HUES48 (cell line): ENCODE data around the gene LRRC45.

Experiments used
- H3K27ac ChIP-seq: one replicate; pipeline ENCODE4 v1.7.0; 2013; ENCODE audit warnings: low read depth, low read length, inconsistent platforms
- H3K27me3 ChIP-seq: 2 replicates; pipeline ENCODE4 v1.6.1; 2013; ENCODE audit warnings: mild to moderate bottlenecking, low read length; ENCODE audit not compliant: control insufficient read depth, insufficient read depth
- H3K36me3 ChIP-seq: 2 replicates; pipeline ENCODE4 v1.6.1; 2013; ENCODE audit warnings: low read length; ENCODE audit not compliant: control insufficient read depth, insufficient read depth
- H3K4me1 ChIP-seq: 2 replicates; pipeline ENCODE4 v1.6.1; 2013; ENCODE audit warnings: mild to moderate bottlenecking, low read length; ENCODE audit not compliant: control insufficient read depth, insufficient read depth
- H3K4me3 ChIP-seq: 2 replicates; pipeline ENCODE4 v1.5.1; 2013; ENCODE audit warnings: mild to moderate bottlenecking, low read depth, low read length
- H3K9ac ChIP-seq: 2 replicates; pipeline ENCODE4 v1.6.1; 2013; ENCODE audit warnings: mild to moderate bottlenecking, low read depth, low read length, moderate library complexity
- H3K9me3 ChIP-seq: 2 replicates; pipeline ENCODE4 v1.6.1; 2013; ENCODE audit warnings: low read length; ENCODE audit not compliant: control insufficient read depth, insufficient read depth

Gene LRRC45

GRCh38 chr17:82076785-82077591 is 53.9 kb downstream of the LRRC45 start:
- Histone ChIP-seq H3K36me3 (peaks cover 37% of the 10 kb centered on the region), H3K27me3 (no peaks in the 10 kb centered on the region), H3K27ac (no peak overlapping the region)

GRCh38 chr17:82077617-82078358 is 54.7 kb downstream of the LRRC45 start:
- H3K4me1 ChIP-seq, result no peaks in the 10 kb centered on the region
- no peak overlapping the region for H3K27ac ChIP-seq
- H3K4me3 ChIP-seq, result no peak overlapping the region
- peaks cover 45% of the 10 kb centered on the region for H3K36me3 ChIP-seq
- H3K9ac ChIP-seq, result no peak overlapping the region
- no peaks in the 10 kb centered on the region for H3K9me3 ChIP-seq
- H3K27me3 ChIP-seq, result no peaks in the 10 kb centered on the region

More at GRCh38 chr17:82076785-82077591, 53.9 kb downstream of the LRRC45 start:
- H3K4me1 ChIP-seq, result no peaks in the 10 kb centered on the region
- no peak overlapping the region for H3K4me3 ChIP-seq
- no peaks in the 10 kb centered on the region for H3K9me3 ChIP-seq
- no peak overlapping the region for H3K9ac ChIP-seq

- no peaks in the 10 kb centered on the region for H3K27me3 ChIP-seq
- H3K9ac ChIP-seq, result no peak overlapping the region
- no peak overlapping the region for H3K4me3 ChIP-seq
- peaks cover 52% of the 10 kb centered on the region for H3K36me3 ChIP-seq
- no peaks in the 10 kb centered on the region for H3K9me3 ChIP-seq
- H3K27ac ChIP-seq, result no peak overlapping the region
- H3K4me1 ChIP-seq, result no peaks in the 10 kb centered on the region
Observed at GRCh38 chr17:82078433-82078832, 55.3 kb downstream of the LRRC45 start.

GRCh38 chr17:82079001-82079677 is 56.0 kb downstream of the LRRC45 start:
- Histone ChIP-seq H3K4me1 (no peaks in the 10 kb centered on the region), H3K36me3 (peaks cover 59% of the 10 kb centered on the region), H3K27ac (no peak overlapping the region), H3K9me3 (no peaks in the 10 kb centered on the region), H3K4me3 (no peak overlapping the region), H3K9ac (no peak overlapping the region), H3K27me3 (no peaks in the 10 kb centered on the region)

GRCh38 chr17:82080048-82080788 is 57.1 kb downstream of the LRRC45 start:
- H3K4me3 ChIP-seq, result no peak overlapping the region
- peaks cover 70% of the 10 kb centered on the region for H3K36me3 ChIP-seq
- no peaks in the 10 kb centered on the region for H3K4me1 ChIP-seq
- H3K27ac ChIP-seq, result no peak overlapping the region
- H3K9me3 ChIP-seq, result no peaks in the 10 kb centered on the region
- no peak overlapping the region for H3K9ac ChIP-seq
- no peaks in the 10 kb centered on the region for H3K27me3 ChIP-seq
